Stimulated activated CD4-positive, alpha-beta T cell treated with anti-CD3 and anti-CD28 coated beads, Interleukin-4, amount 100 ng/mL, for 48 hours (primary cell): ENCODE data around the gene NOTCH2.
"Not testable (repeated sequence)": the region's sequence is repeated elsewhere in the genome, so short reads cannot be mapped to it uniquely, and the experiment has no call there.

Experiments
- DNase-seq, 2 donors: peaks; one replicate each; pipeline ENCODE4 v3.0.0-alpha.2; 2020; ENCODE audit warnings: low read depth in 2 of 2

NOTCH2 gene

GRCh38 chr1:120068683-120069066, 787 bp downstream of the NOTCH2 start:
- DNase-seq, result not testable (repeated sequence)

GRCh38 chr1:120048208-120048607, 21.3 kb downstream of the NOTCH2 start:
- not testable (repeated sequence) for DNase-seq

- DNase-seq, result not testable (repeated sequence)
These were observed 27.7 kb downstream of the NOTCH2 start for GRCh38 chr1:120041771-120042170.

GRCh38 chr1:120032253-120032652, 37.2 kb downstream of the NOTCH2 start:
- not testable (repeated sequence) for DNase-seq

- DNase-seq, result not testable (repeated sequence)
These were observed 45.7 kb downstream of the NOTCH2 start for GRCh38 chr1:120023791-120024190.

GRCh38 chr1:120014978-120015377, 54.5 kb downstream of the NOTCH2 start:
- DNase-seq, result not testable (repeated sequence)

- DNase-seq, result not testable (repeated sequence)
These were observed 61.1 kb downstream of the NOTCH2 start for GRCh38 chr1:120008320-120008719.

GRCh38 chr1:120007850-120008249, 61.6 kb downstream of the NOTCH2 start:
- not testable (repeated sequence) for DNase-seq

GRCh38 chr1:120001035-120001434, 68.4 kb downstream of the NOTCH2 start:
- not testable (repeated sequence) for DNase-seq

GRCh38 chr1:119996731-119997312, 72.6 kb downstream of the NOTCH2 start:
- DNase-seq, result not testable (repeated sequence)

GRCh38 chr1:119995975-119996374, 73.5 kb downstream of the NOTCH2 start:
- DNase-seq, result not testable (repeated sequence)

GRCh38 chr1:119988306-119989062, 81.0 kb downstream of the NOTCH2 start:
- no peak for DNase-seq

- no peak for DNase-seq
These were observed 81.8 kb downstream of the NOTCH2 start for GRCh38 chr1:119987686-119988085.

GRCh38 chr1:119987112-119987511, 82.3 kb downstream of the NOTCH2 start:
- DNase-seq, result no peak

GRCh38 chr1:119986007-119986497, 83.4 kb downstream of the NOTCH2 start:
- no peak for DNase-seq

- no peak for DNase-seq
These were observed 84.7 kb downstream of the NOTCH2 start for GRCh38 chr1:119984771-119985170.

- no peak for DNase-seq
These were observed 87.3 kb downstream of the NOTCH2 start for GRCh38 chr1:119981986-119982815.

GRCh38 chr1:119981496-119981895, 88.0 kb downstream of the NOTCH2 start:
- DNase-seq, result no peak

- no peak for DNase-seq
These were observed 91.4 kb downstream of the NOTCH2 start for GRCh38 chr1:119978018-119978505.

- DNase-seq, result not testable (repeated sequence)
These were observed 92.2 kb downstream of the NOTCH2 start for GRCh38 chr1:119977113-119977736.

- DNase-seq, result not testable (repeated sequence)
These were observed 93.7 kb downstream of the NOTCH2 start for GRCh38 chr1:119975582-119976254.
